HG03469 (cell line): Measurements from ENCODE around the gene C1QBP.
"Not testable (repeated sequence)": the region's sequence is repeated elsewhere in the genome, so short reads cannot be mapped to it uniquely, and the experiment has no call there.

Source experiments
- ATAC-seq: cut with Tn5 transposase; IDR thresholded peaks from one replicate; pipeline ENCODE4 v1.9.1; 2021; ENCODE audit warnings: mild to moderate bottlenecking, moderate library complexity, moderate number of reproducible peaks; ENCODE audit not compliant: unreplicated experiment

C1QBP gene, protein sequence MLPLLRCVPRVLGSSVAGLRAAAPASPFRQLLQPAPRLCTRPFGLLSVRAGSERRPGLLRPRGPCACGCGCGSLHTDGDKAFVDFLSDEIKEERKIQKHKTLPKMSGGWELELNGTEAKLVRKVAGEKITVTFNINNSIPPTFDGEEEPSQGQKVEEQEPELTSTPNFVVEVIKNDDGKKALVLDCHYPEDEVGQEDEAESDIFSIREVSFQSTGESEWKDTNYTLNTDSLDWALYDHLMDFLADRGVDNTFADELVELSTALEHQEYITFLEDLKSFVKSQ

GRCh38 chr17:5438716-5439445 is at the start of gene C1QBP:
Gene C1QBP, minus strand, starts transcription at chr17:5439155. Its CDS starts 82 bp downstream, at chr17:5439073.
- ATAC-seq, result peak; percentile 57

DNA sequence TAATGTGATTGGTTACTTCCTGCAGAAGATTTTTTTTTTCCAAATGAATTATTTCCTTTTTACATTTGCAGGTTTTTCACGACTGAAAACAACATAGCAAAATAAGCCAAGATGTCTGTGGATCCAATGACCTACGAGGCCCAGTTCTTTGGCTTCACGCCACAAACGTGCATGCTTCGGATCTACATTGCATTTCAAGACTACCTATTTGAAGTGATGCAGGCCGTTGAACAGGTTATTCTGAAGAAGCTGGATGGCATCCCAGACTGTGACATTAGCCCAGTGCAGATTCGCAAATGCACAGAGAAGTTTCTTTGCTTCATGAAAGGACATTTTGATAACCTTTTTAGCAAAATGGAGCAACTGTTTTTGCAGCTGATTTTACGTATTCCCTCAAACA is 49.8 kb upstream of the C1QBP start:
- ATAC-seq, result no peak

DNA sequence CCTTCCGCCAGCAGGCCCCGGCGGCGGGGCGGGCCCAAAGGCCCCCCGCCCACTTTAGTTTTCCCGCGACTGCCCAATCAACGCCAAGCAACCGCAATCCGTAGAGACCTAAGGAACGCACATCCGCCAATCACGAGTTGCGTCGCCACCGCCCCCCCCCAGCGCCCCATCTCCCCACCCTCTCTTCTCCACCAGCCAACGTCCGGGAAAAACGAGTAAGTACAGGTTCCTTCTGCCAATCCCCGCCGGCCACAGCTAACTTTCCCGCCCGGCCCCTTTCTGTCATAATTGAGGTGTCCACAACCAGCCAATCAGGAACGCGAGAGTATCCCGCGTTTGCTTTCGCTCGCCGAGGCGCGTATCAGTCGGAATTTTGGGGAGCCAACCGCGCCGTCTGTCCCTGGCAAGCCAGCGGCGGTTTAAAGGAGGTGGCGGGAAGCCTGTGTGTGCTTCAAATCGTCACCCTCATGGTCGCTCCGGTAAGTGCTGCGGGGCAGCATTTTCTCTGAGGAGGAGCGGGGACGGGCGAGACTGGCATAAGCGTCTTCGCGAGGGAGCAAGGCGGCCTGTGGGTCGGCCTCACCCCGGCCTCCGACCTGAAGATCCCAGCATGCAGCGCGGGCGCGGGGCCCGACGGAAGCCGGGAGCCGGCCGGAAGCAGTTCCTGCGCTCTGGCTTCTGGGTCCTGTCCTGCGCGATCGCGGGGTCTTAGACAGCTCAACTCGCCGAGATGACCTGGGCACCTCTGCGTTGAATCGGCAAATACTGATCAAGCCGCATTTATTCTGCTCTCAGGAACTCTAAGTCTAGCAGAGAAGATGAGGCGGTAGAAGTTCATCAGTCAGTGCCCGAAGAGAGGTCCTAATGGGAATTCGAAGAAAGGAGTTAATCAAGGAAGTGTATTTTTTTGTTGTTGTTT is 47.5 kb upstream of the C1QBP start, which contains the start of gene MIS12:
TSS of gene MIS12 (plus strand) at position 361 of the 919 bp plus-strand sequence. CDS start 2,297 bp downstream, outside the sequence.
- peak; percentile 47 for ATAC-seq

- peak; percentile 26 for ATAC-seq
Observed at GRCh38 chr17:5485270-5486205, 46.6 kb upstream of the C1QBP start, which contains the start of gene DERL2. Gene DERL2, minus strand, starts transcription at chr17:5486178. Its CDS starts 17 bp downstream, at chr17:5486161.

GRCh38 chr17:5481451-5481850 is 42.5 kb upstream of the C1QBP start:
- ATAC-seq, result no peak

DNA sequence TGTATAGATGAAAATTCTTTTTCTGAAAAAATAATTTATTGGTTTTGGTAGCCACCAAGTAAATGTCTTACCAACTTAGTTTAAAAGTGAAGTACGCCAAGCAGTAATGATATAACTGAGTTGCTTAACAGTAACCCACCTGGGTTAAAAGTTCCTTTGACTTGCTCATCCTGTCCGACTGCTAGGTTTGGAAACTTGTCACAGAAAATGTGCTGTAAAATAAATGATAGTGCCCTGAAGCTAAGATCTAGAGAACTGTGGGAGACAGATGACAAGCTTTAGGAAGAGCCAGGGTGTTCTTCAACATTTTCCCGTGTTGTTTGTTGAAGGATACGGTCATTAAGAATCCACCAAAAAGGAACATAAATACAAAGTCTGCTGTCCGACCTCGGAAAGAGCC is 42.0 kb upstream of the C1QBP start:
- no peak for ATAC-seq

DNA sequence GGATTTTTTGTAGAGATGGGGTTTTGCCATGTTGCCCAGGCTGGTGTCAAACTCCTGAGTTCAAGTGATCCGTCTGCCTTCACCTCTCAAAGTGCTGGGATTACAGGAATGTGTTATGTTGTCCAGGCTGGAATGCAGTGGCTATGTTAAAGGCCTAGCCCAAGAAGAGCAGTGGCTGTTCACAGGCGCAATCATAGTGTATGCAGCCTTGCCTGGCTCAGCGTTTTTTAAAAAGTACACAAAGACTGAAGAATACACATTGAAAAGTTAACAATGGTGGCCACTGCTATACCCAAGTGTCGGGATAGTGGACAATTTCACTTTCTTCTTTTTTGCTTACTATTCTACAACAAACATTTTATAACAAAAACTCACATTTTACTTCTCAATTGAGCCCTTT is 40.0 kb upstream of the C1QBP start:
- ATAC-seq, result no peak

DNA sequence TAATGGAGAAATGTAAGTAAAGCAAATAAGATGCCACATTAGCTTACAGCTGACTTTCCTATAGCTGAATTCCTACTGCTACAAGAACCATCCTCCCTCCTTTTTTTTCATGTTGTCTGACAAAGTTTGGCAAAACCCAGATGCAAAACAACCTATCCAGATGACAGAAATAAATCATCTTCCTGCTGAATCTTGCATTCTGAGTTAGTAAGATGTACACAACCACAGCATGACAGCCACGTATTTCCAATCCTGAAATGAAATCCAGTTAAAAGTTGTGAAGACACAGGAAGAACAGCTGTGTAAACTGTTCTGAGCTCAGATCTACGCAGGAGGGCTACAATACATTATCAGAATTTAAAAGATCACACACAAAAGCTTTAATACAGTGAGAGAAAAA is 35.0 kb upstream of the C1QBP start:
- ATAC-seq, result no peak

- ATAC-seq, result no peak
Observed at GRCh38 chr17:5472511-5472910, 33.6 kb upstream of the C1QBP start.

DNA sequence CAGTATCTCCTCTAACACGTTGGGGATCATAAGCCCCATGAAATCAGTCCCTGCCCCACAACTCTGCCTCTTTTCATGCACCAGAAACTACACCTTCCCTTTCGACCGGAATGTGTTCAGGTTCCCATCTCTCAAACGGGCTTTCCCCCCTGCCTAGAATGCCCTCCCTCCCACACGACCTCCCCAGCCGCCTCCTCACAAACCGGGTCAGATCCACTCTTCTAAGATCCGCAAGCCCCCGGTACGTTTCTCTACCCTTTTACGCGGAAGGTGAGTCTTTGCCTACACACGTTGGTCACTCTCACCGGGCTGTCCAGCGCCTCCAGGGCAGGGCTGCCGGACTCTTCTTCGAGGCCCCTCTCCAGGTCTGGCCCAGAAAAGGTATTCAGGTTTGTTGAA is 29.1 kb upstream of the C1QBP start:
- ATAC-seq, result no peak

DNA sequence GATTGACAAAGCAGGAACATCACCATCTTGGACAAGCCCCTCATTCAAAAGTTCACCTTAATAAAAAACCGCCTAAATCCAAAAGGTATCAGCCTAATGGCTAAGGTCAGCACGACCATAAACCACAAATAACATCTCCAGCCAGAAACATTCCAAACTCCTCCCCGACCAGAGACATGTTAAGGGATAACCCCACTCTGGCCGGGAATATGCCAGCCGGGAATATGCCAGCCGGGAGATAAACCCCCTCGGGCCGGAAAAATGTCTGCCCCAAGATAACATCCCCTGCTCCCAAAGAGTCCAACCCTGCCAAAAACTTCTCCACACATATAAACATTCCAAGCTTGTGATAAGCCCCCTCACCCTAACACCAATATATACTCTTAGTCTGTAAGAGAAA is 28.5 kb upstream of the C1QBP start:
- no peak for ATAC-seq

- no peak for ATAC-seq
Observed at GRCh38 chr17:5466295-5466694, 27.3 kb upstream of the C1QBP start.

DNA sequence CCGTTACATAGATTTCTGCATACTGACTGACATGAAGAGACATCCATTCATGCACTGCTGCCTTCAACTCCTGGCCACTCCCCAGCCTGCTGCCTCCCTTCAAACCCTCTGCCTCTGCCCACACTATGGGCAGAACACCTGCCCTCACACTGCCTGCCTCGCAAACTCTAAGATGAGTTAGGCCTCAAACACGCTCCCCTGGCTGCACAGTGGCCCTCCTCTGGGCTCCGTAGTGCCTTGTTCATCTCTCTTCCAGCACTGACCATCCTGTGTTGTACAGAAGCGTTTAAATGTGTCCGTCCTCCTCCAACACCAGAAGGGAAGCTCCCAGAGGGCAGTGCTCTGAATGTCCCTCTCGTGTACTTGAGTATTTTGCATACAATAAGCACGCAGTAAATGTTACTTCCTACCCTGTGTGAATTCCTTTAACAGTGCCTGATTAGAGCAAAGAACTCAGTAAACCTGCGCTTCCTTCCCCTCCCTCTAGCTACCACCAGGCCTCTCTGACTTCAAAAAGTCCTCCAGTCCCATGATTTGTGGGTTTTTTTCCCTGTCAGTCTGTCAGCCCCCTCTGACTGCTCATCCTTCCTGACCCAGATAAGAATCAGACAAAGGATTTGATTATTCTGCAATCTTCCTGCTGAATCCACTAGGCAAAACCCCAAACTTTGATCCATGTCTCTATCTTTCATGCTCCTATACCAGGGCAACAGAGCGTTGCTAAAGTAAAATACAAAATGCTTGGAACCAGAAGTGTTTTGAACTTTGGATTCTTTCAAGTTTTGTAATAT is 26.0 kb upstream of the C1QBP start:
- ATAC-seq, result no peak

GRCh38 chr17:5446786-5447185 is 7.8 kb upstream of the C1QBP start:
- no peak for ATAC-seq

- ATAC-seq, result no peak
Observed at GRCh38 chr17:5444209-5444608, 5.3 kb upstream of the C1QBP start.

- no peak for ATAC-seq
Observed at GRCh38 chr17:5443728-5444127, 4.8 kb upstream of the C1QBP start.

- no peak for ATAC-seq
Observed at GRCh38 chr17:5439446-5439764, 450 bp upstream of the C1QBP start.

- ATAC-seq, result no peak
Observed at GRCh38 chr17:5437721-5438317, 1.1 kb downstream of the C1QBP start.

DNA sequence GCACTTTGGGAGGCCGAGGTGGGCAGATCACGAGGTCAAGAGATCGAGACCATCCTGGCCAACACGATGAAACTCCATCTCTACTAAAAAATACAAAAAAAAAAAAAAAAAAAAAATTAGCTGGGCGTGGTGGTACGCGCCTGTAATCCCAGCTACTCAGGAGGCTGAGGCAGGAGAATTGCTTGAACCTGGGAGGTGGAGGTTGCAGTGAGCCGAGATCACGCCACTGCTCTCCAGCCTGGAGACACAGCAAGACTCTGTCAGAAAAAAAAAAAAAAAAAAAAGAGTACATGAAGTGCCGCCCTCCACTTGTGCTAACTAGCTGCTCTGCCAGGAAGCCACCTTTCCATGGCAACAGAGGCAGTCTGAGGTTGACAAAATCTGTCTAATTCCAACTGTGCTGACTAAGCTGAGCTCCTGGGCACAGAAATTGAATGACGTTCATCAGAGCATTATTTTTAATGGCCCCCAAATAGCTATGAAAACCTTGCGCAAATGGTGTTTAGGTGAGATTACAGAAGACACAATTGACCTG is 3.1 kb downstream of the C1QBP start:
- ATAC-seq, result not testable (repeated sequence)
